ENCODE results near the gene BRI3BP.

Gene BRI3BP

DNA sequence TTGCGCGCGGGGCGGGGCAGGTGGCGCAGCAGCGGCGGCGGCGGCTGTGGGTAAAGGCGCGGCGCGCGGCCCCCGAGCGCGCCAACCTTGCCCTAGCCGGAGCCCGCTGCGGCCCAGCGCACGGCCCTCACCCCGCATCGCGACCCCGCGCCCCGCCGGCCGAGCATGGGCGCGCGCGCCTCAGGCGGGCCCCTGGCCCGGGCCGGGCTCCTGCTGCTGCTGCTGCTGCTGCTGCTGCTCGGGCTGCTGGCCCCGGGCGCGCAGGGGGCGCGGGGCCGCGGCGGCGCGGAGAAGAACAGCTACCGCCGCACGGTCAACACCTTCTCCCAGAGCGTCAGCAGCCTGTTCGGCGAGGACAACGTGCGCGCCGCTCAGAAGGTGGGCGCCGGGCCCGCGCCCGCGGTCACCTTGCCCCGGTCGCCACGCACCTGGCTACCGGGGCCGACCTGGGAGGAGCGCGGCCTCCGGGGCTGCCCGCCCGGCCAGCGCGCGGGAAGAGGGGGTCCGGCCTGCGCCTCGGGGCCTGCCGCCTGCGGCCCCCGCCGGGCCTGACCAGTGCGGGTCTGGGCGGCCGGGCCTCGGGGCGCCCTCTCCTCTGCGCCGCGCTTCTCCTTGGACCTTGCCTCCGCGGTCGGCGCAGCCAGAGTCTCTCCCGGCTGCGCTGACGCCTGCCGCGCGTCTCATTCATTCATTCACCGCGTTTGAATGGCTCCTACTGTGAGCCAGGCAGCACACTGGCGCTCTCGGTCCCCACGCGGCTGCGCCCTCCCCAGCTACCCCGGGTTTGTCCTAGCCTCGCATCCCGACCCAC lies at the start of gene BRI3BP:
TSS of gene BRI3BP (plus strand) at position 20 of the 811 bp plus-strand sequence. CDS start at position 166, 146 bp downstream.
- DNase-seq (ENCODE audit: low spot score) = peak; percentile 73

GRCh38 chr12:124946447-124946793 lies 47.0 kb upstream of the BRI3BP start:
- DNase-seq (ENCODE audit: low spot score) = no peak

GRCh38 chr12:124947013-124947412 lies 46.4 kb upstream of the BRI3BP start:
- DNase-seq (ENCODE audit: low spot score) = no peak

DNA sequence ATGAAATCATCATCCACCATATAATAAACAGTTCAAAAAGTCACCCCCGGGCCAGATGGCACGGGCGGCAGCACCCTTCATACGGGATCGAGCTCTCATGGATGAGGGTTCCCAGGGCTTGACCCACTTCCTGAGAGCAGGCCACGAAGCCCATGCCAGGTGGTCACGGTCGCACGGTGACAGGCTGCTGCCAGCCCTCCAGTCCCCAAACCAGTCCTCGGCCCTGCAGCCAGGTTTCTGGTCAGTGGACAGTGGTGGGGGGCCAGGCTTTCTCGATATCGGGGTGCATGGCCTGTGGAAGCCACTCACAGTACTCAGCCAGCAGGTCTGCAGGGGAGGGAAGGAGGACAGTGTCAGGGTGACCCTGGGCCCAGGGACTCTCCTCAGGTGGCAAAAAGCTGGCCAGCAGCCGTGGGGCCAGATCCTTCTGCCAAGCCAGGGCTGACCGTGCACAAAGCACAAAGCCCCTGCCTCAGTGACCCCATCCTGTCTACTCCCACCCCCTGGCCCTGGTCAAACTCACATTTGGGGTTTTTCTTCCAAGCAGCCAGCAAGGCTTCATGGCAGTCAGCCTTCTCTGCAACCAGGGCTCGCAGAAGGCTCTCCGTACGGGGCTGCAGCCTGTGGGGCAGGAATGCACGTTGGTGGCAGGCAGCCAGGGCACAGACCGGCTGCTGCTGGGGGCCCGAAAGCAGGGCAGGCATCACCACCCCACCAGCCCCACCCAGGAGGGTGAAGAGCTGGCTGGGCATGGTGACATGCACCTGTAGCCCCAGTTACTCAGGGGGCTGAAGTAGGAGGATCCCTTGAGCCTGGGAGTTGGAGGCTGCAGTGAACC lies 45.7 kb upstream of the BRI3BP start:
- DNase-seq (ENCODE audit: low spot score) = no peak

- DNase-seq (ENCODE audit: low spot score) = no peak
Measured at GRCh38 chr12:124949066-124949465, 44.4 kb upstream of the BRI3BP start.

DNA sequence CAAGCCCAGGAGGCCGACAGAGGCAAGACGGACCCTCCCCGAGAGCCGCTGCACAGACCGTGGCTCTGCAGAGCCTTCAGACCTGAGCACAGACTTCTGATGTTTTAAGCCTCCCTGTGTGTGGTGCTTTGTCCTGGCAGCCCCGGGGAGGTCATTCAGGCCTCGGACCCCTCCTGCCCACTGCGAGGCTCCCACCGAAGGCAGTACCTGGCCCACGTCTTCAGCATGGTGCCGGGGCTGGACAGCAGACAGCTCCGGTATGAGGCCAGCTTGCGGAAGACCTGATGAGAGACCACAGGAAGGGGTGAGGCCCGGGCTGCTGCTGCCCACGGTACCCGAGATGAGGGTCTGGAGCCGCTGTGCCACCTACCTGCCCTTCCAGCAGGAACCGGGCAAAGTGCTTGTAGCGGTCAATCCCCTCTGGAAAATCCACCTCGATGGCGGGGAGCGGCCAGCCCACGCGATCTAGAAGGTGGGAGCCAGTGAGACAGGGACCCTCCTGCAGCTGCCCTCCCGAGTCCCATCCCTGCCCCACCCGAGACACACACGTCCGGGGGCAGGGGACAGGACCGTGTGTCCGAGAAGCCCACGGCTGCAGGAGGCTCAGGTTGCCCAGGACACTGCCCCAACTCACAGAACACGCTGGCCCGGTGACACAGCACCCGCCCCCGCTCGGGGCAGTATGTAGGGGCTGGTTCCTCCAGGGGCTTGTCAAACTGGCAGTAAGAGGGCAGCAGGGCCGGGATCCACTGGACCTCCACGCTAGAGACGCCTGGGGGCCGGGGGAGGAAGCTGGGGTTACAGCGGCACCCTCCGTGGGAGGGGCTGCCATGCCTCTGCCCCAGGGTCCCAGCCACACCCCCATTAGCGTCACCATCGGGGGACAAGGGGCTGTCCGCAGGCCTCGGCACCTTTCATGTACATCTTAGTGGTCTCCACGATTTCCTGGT lies 43.4 kb upstream of the BRI3BP start:
- no peak for DNase-seq (ENCODE audit: low spot score)

DNA sequence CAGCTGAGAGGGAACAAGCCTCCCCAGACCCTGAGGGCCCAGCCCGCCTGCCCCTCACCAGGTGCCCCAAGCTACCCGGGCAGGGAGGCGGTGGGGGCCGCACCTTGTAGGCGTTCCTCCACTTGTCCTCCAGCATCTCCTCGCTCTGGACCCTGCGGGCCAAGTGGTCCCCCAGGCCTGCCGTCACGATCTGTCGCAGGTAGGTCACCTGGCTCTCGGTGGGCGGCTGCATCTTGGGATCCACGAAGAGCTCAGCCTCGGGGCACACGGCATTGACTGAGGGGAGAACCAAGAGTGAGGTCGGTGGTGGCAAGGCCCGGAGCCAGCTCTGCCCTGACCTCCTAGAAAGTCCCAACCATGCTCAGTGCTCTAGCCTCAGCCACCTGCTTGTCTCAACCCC lies 41.1 kb upstream of the BRI3BP start:
- no peak for DNase-seq (ENCODE audit: low spot score)

- no peak for DNase-seq (ENCODE audit: low spot score)
Measured at GRCh38 chr12:124952801-124953200, 40.6 kb upstream of the BRI3BP start.

DNA sequence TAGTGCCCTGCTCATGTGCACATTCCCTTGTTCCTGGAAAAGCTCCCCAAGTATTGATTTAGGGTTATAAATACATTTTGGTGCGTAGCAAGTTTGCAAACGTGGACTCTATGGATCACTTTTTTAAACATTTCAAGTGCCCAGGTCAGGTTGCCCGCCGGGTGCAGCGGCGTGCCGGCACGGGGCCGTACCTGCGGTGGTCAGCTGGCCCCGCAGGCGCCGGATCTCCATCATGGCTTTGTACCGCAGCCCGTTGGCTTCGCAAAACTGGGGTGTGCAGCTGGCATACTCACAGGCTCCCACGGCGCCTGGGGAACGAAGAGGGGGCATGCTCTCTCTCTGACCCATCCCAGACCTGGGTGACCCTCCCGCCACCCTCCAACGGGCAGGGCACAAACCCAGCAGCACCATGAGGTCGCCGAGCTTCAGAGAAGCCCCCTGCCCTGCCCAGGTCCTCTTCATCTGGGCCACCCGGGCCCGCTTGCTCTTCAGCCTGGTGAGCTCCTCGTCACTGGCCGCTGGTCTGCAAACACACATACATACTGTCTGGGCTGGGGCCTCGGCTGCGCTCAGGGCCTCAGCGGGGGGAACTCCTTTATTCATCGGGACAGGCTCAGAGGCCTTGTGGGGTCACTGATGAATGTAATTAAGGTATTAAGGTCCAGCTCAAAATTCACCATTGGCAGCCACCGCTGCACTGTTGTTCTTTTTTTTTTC lies 39.6 kb upstream of the BRI3BP start:
- no peak for DNase-seq (ENCODE audit: low spot score)

DNA sequence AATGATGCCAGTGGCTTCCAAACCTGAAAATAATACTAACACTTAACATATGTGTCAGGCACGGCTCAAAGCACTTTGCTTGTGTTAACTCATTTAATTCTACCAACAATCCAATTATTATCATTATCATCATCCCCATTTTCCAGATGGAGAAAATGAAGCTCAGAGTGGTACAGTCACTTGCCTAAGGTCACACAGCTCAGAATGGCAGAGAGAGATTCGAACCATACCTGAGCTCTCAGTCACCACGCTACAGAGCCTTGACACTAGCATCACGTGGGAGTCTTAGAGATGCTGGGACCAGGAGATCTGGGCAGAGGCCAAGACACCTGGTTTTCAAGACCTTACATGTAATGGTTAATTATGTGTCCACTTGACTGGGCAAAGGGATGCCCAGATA lies 38.7 kb upstream of the BRI3BP start:
- no peak for DNase-seq (ENCODE audit: low spot score)

DNA sequence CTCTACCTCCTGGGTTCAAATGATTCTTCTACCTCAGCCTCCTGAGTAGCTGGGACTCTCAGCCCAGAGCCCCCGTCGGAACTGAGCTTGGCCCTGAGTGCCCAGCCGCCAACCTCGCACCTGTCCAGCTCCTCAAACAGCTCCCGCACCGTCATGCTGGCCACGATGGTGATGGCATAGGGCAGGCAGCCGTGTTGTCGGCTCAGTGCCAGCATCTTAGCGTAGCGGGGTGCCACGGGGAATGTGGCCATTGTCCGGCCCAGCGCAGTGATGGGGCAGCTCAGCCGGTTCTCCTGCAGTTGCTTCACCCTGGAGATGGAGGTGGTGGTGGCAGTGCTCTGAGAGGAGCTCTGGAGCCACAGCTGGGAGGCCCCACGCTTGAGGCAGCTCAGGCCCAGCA lies 36.9 kb upstream of the BRI3BP start:
- DNase-seq (ENCODE audit: low spot score) = no peak

DNA sequence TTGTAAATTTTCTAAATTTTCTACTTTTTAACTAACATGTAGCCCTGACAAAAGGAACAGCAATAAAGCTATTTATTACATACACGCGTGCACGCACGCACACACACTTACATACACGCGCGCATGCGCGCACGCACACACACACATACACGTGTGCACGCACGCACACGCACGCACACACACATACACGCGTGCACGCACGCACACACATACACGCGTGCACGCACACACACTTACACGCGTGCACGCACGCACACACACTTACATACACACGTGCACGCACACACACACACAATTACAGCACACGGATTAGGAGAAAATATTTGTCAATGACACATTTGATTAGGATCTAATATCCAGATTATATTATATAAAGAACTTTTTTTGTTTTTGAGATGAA lies 32.4 kb upstream of the BRI3BP start:
- no peak for DNase-seq (ENCODE audit: low spot score)

DNA sequence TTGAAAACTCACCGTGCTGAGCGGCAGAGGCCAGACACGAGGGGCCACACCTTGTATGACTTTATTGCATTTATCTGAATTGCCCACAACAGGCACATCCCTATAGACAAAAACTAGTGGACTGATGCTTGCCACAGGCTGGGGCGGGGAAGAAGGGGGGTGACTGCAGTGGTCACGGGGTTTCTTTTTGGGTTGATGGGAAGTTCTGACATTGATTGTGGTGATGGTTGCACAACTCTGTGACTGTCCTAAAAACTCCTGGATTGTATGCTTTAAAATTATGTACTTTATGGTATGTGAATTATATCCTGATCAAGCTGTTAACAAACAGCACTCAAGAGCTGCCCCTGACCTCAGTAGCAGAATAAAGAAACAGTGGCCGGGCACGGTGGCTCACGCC lies 30.2 kb upstream of the BRI3BP start:
- no peak for DNase-seq (ENCODE audit: low spot score)

DNA sequence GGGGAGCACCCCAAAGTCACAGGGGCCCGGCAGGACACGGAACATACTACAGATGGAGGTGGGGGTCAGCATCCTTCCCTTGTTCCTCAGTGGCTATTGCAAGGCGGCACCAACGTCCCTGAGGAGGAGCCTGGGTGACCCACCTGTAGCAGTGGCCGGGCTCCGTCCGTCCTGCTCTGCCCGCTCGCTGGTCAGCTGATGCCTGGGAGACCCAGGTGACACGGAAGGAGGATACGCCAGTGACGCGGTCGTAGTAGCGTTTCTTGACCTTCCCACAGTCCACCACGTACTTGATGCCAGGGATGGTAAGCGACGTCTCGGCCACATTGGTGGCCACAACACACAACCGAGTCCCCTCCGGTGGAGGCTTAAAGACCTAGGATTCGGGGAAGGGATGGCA lies 29.2 kb upstream of the BRI3BP start:
- DNase-seq (ENCODE audit: low spot score) = no peak

GRCh38 chr12:124964836-124965462 lies 28.5 kb upstream of the BRI3BP start:
- DNase-seq (ENCODE audit: low spot score) = no peak

- no peak for DNase-seq (ENCODE audit: low spot score)
Measured at GRCh38 chr12:124967016-124967739, 26.3 kb upstream of the BRI3BP start.

- no peak for DNase-seq (ENCODE audit: low spot score)
Measured at GRCh38 chr12:124968656-124969055, 24.8 kb upstream of the BRI3BP start.

DNA sequence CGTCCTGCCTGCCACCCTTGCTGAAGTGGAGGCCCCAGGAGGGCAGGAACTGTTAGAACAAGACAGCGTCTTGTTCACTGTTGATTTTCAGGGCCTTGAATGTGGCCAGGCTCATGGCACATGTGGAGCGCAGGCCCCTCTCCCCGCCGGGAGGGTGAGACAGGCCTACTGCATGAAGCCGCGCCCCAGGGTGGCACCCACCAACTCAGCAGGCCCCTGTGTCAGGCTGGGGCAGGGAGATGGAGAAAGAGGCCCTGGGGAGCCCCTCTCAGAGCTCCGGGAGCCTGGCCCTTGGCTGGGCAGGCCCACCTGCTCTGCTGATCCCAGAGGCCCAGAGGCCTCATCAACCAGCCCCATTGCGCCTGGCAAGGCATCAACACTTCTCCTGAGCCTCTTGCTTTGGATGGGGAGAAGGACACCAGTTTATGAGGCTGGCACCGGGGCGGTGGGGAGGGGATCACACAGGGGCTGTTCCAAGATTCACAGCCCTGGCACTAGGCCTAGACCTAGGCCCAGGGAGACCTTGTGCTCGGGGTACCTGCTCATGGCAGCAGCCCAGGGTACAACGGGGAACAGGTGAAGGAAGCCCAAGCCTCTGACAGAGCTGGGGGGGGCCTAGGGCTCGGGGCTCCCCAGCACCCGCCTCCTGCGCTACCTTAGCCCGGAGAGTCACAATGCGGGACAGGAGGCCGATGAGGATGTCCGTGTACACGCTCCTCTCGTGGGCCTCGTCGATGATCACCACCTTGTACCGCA lies 22.6 kb upstream of the BRI3BP start:
- DNase-seq (ENCODE audit: low spot score) = no peak

DNA sequence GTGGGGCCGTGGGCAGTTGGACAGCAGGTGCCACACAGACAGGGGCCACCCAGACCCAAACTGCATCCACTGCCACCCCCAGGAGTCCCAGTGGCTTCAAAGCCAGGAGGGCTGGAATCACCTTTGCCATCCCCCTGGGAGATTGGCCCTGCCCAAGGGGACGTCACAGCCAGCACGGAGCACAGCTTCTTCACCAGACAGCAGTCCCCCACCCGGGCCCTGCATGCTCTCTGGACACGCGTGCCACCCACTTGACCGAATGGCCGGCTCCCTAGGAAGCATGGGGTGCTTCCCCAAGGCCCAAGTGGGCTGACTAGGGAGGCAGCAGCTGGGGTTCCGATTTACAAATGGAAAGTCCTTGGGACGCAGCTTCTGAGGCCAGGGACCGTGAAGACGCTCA lies 21.8 kb upstream of the BRI3BP start:
- no peak for DNase-seq (ENCODE audit: low spot score)

GRCh38 chr12:124972211-124972610 lies 21.2 kb upstream of the BRI3BP start:
- no peak for DNase-seq (ENCODE audit: low spot score)
